ENCODE data around the gene FRAS1.
"Not testable (repeated sequence)": the region's sequence is repeated elsewhere in the genome, so short reads cannot be mapped to it uniquely, and the experiment has no call there.

FRAS1 gene

DNA sequence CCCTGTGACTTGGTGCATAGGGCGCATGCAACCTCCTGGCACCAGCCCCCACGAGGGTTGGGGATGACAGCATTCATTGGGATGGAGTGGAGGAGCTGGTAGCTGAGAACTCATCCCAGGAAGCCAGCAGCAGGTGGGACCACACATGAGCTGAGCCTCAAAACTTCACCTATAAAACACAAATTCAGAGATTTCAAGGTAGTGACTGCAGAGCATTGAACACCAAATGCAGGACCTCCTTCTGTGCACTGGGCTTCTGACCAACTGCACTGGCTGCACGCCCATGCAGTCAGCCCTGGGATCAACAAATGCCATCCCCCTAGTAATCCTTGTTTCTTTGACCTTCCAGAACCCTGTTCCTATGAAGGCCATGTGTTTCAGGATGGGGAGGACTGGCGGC, 197.8 kb downstream of the FRAS1 start:
- no peak for DNase-seq (ENCODE audit: insufficient read length, low spot score)
- FAIRE-seq, result no peak

- no peak for FAIRE-seq
- no peak for DNase-seq (ENCODE audit: insufficient read length, low spot score)
Measured at GRCh38 chr4:78265006-78265405, 207.9 kb downstream of the FRAS1 start.

DNA sequence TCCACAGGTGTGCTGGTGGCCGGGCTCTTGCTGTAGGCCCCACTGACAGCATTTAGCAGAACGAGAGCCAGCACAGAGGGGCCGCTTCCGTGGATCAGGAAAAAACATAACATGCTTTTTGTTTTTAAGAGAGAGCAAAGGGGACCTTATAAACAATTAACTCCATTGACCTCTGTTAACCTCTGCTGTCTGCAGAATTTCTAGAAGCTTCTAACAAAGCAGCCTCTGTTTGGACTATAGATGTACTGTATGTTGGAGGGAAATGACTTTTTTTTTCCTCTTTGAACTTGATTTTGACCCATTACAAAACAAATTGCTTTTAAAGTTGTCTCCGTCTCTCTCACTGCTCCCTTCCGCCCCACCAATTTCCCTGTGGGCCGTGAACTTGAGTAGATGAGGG, 210.7 kb downstream of the FRAS1 start:
- FAIRE-seq, result no peak
- no peak for DNase-seq (ENCODE audit: insufficient read length, low spot score)

GRCh38 chr4:78268597-78268996, 211.5 kb downstream of the FRAS1 start:
- no peak for DNase-seq (ENCODE audit: insufficient read length, low spot score)
- no peak for FAIRE-seq

DNA sequence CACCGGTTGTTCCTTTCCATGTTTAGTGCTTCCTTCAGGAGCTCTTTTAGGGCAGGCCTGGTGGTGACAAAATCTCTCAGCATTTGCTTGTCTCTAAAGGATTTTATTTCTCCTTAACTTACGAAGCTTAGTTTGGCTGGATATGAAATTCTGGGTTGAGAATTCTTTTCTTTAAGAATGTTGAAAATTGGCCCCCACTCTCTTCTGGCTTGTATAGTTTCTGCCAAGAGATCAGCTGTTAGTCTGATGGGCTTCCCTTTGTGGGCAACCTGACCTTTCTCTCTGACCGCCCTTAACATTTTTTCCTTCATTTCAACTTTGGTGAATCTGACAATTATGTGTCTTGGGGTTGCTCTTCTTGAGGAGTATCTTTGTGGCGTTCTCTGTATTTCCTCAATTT, 218.3 kb downstream of the FRAS1 start:
- not testable (repeated sequence) for FAIRE-seq; DNase-seq (ENCODE audit: insufficient read length, low spot score)

- no peak for DNase-seq (ENCODE audit: insufficient read length, low spot score)
- no peak for FAIRE-seq
Measured at GRCh38 chr4:78286281-78286680, 229.2 kb downstream of the FRAS1 start.

DNA sequence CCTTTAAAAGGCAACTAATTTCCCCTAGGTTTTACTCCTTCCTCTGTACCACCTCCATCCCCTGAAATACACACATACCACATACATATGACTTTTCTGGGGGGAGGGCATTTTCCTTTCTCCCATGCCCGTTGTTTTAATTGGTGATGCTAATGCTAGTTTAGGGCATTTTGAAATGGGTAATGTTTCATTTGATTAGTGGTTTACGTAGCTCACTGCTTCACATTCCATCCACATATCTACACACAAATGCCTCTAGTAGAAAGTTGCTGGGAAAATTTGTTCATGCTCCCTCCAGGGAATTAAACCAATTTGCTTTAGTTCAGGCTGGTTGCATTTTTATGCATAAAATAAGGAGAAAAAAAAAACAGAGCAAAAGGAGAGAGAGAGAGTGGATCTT, 231.2 kb downstream of the FRAS1 start:
- no peak for DNase-seq (ENCODE audit: insufficient read length, low spot score)

GRCh38 chr4:78291277-78291676, 234.2 kb downstream of the FRAS1 start:
- DNase-seq (ENCODE audit: insufficient read length, low spot score) (no peak), FAIRE-seq (no peak)

More for the DNA sequence above, 231.2 kb downstream of the FRAS1 start:
- FAIRE-seq, result no peak

GRCh38 chr4:78292341-78292740, 235.2 kb downstream of the FRAS1 start:
- DNase-seq (ENCODE audit: insufficient read length, low spot score) (no peak), FAIRE-seq (no peak)

DNA sequence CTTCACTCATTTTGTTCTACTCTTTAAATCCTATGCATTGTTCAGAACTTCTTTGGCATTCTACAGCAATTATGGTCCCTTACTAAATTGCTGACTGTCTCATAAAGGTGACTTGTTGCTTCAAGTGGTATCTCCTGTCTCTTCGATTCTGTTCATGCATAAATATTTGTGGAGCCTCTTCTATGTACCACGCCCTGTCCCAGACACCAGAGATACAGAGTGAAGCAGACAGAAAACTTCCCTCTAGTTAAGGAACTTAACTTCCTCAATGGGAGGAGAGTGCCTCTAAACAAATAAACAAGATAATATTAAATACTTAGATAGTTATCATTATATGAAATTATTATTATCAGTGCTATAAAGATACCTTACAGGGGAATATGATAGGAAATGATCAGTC, 235.7 kb downstream of the FRAS1 start:
- FAIRE-seq (no peak), DNase-seq (ENCODE audit: insufficient read length, low spot score) (no peak)

DNA sequence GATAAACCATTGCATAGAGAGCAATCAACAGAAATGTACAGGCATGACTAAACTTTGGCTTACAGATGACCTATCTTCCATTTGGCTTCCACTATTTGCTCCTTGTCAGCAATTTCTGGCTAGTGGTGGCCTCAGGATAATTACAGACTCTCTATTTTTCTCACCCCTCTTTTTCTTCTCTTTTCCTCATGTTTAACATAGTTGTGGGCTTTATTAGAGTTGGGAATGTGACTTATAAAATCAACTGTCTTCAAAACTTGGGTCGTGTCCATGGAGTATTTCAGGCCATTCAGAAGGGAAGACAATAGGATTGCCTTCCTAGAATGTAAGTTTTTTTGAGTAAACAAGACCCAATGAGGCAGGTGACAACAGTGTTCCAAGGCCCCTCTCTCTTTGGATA, 236.2 kb downstream of the FRAS1 start:
- FAIRE-seq (no peak), DNase-seq (ENCODE audit: insufficient read length, low spot score) (no peak)

GRCh38 chr4:78293821-78294301, 236.7 kb downstream of the FRAS1 start:
- DNase-seq (ENCODE audit: insufficient read length, low spot score) (peak; percentile 12), FAIRE-seq (no peak)

DNA sequence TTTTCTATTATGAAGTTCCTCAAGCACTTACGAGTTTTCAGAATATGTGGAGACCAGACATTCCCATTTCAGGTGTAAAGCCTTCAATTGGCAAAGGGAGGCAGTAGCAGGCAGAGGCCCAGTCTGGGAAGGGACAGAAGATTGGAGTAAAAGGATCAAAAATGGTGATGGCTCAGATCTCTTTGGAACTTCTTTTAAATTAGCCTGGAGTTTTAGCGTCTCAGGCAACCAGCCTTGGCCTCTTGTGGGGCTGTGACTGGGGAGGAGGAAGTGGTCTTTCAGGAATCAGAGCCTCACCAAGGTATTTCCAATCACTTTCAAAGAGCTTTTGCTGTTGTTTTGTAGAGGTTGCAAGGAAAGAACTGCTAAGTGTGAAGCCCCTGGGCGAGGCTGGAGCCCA, 239.1 kb downstream of the FRAS1 start:
- FAIRE-seq, result no peak
- no peak for DNase-seq (ENCODE audit: insufficient read length, low spot score)

DNA sequence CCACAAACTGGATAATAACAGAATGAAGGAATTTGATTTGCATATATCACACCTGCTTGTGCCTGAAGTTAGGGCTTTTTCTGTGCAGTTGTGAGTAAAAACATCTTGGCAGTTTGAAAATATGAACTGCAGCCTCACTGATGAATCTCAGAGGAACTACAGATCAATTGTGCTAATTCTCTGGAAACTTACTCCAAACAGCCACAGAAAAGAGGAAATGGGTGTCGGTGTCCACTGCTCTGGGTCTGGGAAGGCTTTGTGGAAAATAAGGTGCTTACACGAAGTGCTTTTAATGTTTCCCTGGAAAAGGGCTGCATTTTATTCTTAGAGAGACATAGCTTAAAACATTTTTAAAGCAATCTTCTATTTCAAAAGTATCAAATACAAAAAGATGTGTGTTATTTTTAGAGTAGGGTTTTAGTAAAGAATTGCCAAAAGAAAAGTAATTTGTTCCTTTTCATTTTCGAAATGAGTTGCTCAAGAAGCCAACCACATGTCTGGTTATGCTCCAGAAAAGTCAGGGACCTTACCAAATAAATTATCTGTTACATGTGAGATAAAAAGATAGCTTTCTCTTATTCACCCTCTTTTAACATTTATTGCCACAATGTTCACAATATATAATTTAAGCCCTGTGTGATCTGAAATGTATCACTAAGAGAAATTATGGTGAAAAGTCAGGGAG, 240.1 kb downstream of the FRAS1 start:
- DNase-seq (ENCODE audit: insufficient read length, low spot score), result no peak
- no peak for FAIRE-seq

GRCh38 chr4:78298618-78299017, 241.5 kb downstream of the FRAS1 start:
- FAIRE-seq, result no peak
- DNase-seq (ENCODE audit: insufficient read length, low spot score), result peak; percentile 3

GRCh38 chr4:78299565-78299972, 242.4 kb downstream of the FRAS1 start:
- FAIRE-seq, result no peak
- DNase-seq (ENCODE audit: insufficient read length, low spot score), result no peak

GRCh38 chr4:78307263-78307662, 250.1 kb downstream of the FRAS1 start:
- DNase-seq (ENCODE audit: insufficient read length, low spot score); FAIRE-seq: not testable (repeated sequence)

GRCh38 chr4:78308517-78308916, 251.4 kb downstream of the FRAS1 start:
- DNase-seq (ENCODE audit: insufficient read length, low spot score) (no peak), FAIRE-seq (no peak)

DNA sequence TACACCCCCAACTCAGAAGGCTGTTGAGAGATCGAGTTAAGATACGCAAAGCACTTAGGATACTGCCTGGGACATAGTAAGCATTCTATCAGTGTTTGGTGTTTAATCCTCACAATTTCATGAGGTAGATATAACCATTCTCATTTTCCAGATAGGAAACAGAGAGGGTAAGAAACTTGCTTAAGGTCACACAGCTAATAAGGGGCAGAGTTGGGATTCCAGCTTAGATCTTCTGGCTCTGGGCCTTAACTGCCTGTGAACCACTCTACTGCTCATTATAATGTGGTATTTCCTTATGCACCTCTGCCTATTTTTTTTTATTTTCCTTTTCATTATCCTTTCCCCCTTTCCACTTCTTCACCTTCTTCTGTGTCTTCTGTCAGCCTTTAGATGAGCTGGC, 252.2 kb downstream of the FRAS1 start:
- FAIRE-seq (no peak), DNase-seq (ENCODE audit: insufficient read length, low spot score) (no peak)

- FAIRE-seq, result no peak
- DNase-seq (ENCODE audit: insufficient read length, low spot score), result no peak
Measured at GRCh38 chr4:78310007-78310739, 253.1 kb downstream of the FRAS1 start.

- no peak for FAIRE-seq
- DNase-seq (ENCODE audit: insufficient read length, low spot score), result no peak
Measured at GRCh38 chr4:78310740-78311115, 253.6 kb downstream of the FRAS1 start.

DNA sequence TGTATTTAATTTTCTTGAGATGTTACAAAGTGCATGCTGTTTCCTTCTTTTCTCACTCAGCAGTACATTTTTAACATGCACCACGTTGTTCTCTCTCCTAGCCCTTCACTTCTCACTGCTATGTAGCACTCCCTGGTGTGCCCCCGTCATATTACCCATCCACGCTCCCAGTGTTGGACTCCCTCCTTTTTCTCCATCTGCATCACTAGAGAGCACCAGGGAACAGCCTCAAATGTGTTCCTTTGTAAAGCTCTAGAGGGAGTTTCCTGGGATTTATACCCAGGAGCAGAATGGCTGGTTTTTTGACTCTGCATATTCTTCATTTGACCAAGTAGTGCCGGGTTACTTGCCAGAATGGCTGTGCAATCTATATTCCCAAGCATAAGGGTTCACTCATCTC, 254.2 kb downstream of the FRAS1 start:
- FAIRE-seq, result no peak
- no peak for DNase-seq (ENCODE audit: insufficient read length, low spot score)

All from HTR-8/SVneo (cell line).